Fibroblast of peridontal ligament (primary cell): ENCODE results near the gene IL1R1.
A peak's percentile ranks its signal among the peaks of the same experiment; 100 is the strongest.

Experiments
- DNase-seq: peaks from one replicate; pipeline ENCODE4 v3.0.0-alpha.2; 2010; ENCODE audit errors: extremely low read depth

Gene IL1R1

GRCh38 chr2:102168026-102168771 lies 25.7 kb downstream of the IL1R1 start:
- DNase-seq: no peak

GRCh38 chr2:102171946-102172345 lies 29.4 kb downstream of the IL1R1 start:
- DNase-seq: no peak

- DNase-seq: no peak
Measured at GRCh38 chr2:102172745-102173144, 30.2 kb downstream of the IL1R1 start.

GRCh38 chr2:102176172-102176571 lies 33.6 kb downstream of the IL1R1 start:
- DNase-seq: no peak

- DNase-seq: no peak
Measured at GRCh38 chr2:102177814-102178478, 35.4 kb downstream of the IL1R1 start.

- DNase-seq: no peak
Measured at GRCh38 chr2:102179061-102179460, 36.5 kb downstream of the IL1R1 start.

- DNase-seq: no peak
Measured at GRCh38 chr2:102179788-102180686, 37.5 kb downstream of the IL1R1 start.

- no peak for DNase-seq
Measured at GRCh38 chr2:102180687-102180999, 38.1 kb downstream of the IL1R1 start.

GRCh38 chr2:102181376-102181775 lies 38.8 kb downstream of the IL1R1 start:
- DNase-seq: no peak

- no peak for DNase-seq
Measured at GRCh38 chr2:102181919-102182635, 39.5 kb downstream of the IL1R1 start.

GRCh38 chr2:102184018-102184417 lies 41.5 kb downstream of the IL1R1 start:
- DNase-seq: no peak

- DNase-seq: no peak
Measured at GRCh38 chr2:102184568-102184967, 42.0 kb downstream of the IL1R1 start.

GRCh38 chr2:102185347-102185746 lies 42.8 kb downstream of the IL1R1 start:
- DNase-seq: peak; percentile 42

GRCh38 chr2:102186791-102187495 lies 44.4 kb downstream of the IL1R1 start, which contains the start of gene IL1RL2:
Gene IL1RL2 (plus strand): TSS chr2:102187023. CDS start chr2:102187868, 845 bp downstream.
- DNase-seq: no peak

GRCh38 chr2:102187496-102188150 lies 45.1 kb downstream of the IL1R1 start:
- peak; percentile 34 for DNase-seq

- DNase-seq: no peak
Measured at GRCh38 chr2:102190430-102191107, 48.0 kb downstream of the IL1R1 start.

- no peak for DNase-seq
Measured at GRCh38 chr2:102191501-102191900, 49.0 kb downstream of the IL1R1 start.

- peak; percentile 7 for DNase-seq
Measured at GRCh38 chr2:102193074-102193473, 50.5 kb downstream of the IL1R1 start.

GRCh38 chr2:102194609-102195268 lies 52.2 kb downstream of the IL1R1 start:
- no peak for DNase-seq
